ENCODE results near the gene BRD8. TPM values are rescaled to one million over a fixed set of nuclear protein-coding genes. Genes with fewer than 3 reads are reported as not detected.

The BRD8 gene
- total RNA-seq, 1 donor from 2014 or later: 138 TPM

DNA sequence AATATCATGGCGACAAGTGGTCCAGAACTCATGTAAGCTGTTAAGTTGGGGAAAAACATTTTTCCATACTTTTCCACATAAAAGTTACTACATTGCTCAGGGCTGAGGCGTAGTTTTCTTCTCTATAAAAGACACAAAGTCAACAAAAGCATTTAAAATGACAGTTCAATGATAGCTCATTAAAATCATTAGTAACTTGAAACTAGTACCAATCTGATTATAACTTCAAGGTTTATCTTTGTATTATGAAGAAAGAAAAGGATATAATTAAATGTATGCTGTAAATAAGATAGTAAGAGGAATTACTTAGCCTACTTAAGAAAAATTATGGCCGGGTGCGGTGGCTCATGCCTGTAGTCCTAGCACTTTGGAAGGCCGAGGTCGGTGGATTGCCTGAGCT is 49.1 kb downstream of the BRD8 start:
- no peak overlapping the region for H3K4me3 Mint-ChIP-seq
- H3K27me3 Mint-ChIP-seq: no peaks in the 10 kb centered on the region
- DNase-seq (ENCODE audit: extremely low spot score, unreplicated experiment): no peak
- H3K27ac Mint-ChIP-seq: no peak overlapping the region
- peaks cover 4% of the 10 kb centered on the region for H3K4me1 Mint-ChIP-seq (ENCODE audit: unreplicated experiment)
- TF ChIP-seq, protein P1, sequence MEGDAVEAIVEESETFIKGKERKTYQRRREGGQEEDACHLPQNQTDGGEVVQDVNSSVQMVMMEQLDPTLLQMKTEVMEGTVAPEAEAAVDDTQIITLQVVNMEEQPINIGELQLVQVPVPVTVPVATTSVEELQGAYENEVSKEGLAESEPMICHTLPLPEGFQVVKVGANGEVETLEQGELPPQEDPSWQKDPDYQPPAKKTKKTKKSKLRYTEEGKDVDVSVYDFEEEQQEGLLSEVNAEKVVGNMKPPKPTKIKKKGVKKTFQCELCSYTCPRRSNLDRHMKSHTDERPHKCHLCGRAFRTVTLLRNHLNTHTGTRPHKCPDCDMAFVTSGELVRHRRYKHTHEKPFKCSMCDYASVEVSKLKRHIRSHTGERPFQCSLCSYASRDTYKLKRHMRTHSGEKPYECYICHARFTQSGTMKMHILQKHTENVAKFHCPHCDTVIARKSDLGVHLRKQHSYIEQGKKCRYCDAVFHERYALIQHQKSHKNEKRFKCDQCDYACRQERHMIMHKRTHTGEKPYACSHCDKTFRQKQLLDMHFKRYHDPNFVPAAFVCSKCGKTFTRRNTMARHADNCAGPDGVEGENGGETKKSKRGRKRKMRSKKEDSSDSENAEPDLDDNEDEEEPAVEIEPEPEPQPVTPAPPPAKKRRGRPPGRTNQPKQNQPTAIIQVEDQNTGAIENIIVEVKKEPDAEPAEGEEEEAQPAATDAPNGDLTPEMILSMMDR (conservative IDR thresholded peaks at IDR 0.05): no peak
- H3K36me3 Mint-ChIP-seq: no peaks in the 10 kb centered on the region
- no peaks in the 10 kb centered on the region for H3K9me3 Mint-ChIP-seq

DNA sequence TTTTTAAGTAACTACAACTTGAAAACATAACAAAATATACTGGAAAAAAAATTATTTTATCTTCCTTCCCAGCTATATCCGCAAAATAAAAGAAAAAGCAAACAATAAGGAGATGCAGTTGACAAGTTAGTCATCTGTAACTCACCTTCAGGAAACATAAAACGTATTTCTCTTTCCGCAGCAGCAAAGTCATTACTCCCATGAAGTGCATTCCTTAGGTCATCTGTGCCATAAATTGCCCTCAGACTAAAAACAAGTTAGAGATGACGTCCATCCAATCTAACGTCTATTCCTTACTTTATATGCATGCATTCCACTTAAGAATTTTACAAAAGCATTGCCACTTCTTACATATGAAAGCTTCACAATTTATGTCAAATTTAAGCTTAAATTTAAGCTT is 50.1 kb downstream of the BRD8 start:
- DNase-seq (ENCODE audit: extremely low spot score, unreplicated experiment): no peak
- Mint-ChIP-seq H3K4me3 (no peak overlapping the region), H3K36me3 (no peaks in the 10 kb centered on the region), H3K9me3 (no peaks in the 10 kb centered on the region), H3K27ac (no peak overlapping the region), H3K4me1 (ENCODE audit: unreplicated experiment) (no peaks in the 10 kb centered on the region), H3K27me3 (no peaks in the 10 kb centered on the region)
- TF ChIP-seq, protein P1 (conservative IDR thresholded peaks at IDR 0.05): no peak

DNA sequence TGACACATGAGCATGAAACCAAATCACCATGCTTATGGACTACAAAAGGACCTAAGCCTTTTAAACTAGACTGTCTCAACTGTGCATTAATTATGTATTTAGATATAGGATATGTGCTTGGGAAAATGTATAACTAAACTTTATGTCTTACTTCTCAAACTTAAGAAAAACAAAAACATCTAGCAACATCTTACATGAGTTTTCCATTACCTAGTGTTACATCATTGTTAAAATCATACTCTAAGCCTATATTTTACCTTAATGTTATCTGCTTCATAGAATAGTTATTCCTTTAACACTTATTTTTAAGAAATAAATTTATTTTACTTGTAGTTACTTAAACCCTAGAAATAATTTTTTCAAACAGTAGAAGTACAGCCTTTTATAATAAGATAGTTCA is 63.2 kb downstream of the BRD8 start:
- Mint-ChIP-seq H3K4me3 (no peak overlapping the region), H3K4me1 (ENCODE audit: unreplicated experiment) (no peaks in the 10 kb centered on the region), H3K36me3 (no peaks in the 10 kb centered on the region), H3K27me3 (peaks cover 3% of the 10 kb centered on the region), H3K27ac (no peak overlapping the region), H3K9me3 (no peaks in the 10 kb centered on the region)
- TF ChIP-seq, protein P1 (conservative IDR thresholded peaks at IDR 0.05): no peak
- DNase-seq (ENCODE audit: extremely low spot score, unreplicated experiment): no peak

GRCh38 chr5:138111937-138112336 is 66.5 kb downstream of the BRD8 start:
- DNase-seq (ENCODE audit: extremely low spot score, unreplicated experiment): no peak
- no peaks in the 10 kb centered on the region for H3K4me1 Mint-ChIP-seq (ENCODE audit: unreplicated experiment)
- TF ChIP-seq, protein P1 (conservative IDR thresholded peaks at IDR 0.05): no peak
- H3K4me3 Mint-ChIP-seq: no peak overlapping the region
- H3K9me3 Mint-ChIP-seq: no peaks in the 10 kb centered on the region
- H3K27ac Mint-ChIP-seq: no peak overlapping the region
- H3K27me3 Mint-ChIP-seq: peaks cover 10% of the 10 kb centered on the region
- H3K36me3 Mint-ChIP-seq: no peaks in the 10 kb centered on the region

DNA sequence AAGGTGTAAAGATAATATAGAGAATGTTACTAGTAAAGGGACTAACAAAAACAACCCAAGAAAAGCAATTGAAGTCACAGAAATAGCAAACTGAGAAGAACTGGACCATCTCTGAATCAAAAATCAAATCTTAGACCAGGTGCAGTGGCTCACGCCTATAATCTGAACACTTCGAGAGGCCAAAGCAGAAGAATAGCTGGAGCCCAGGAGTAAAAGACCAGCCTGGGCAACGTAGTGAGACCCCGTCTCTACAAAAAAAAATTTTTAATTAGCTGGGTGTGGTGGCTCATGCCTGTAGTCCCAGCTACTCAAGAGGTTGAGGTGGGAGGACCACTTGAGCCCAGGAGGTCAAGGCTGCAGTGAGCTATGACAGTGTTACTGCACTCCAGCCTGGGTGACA is 67.2 kb downstream of the BRD8 start:
- Mint-ChIP-seq H3K4me3 (no peak overlapping the region), H3K27ac (no peak overlapping the region), H3K27me3 (peaks cover 10% of the 10 kb centered on the region), H3K9me3 (no peaks in the 10 kb centered on the region), H3K4me1 (ENCODE audit: unreplicated experiment) (no peaks in the 10 kb centered on the region), H3K36me3 (no peaks in the 10 kb centered on the region)
- TF ChIP-seq, protein P1 (conservative IDR thresholded peaks at IDR 0.05): no peak
- DNase-seq (ENCODE audit: extremely low spot score, unreplicated experiment): no peak
